ENCODE measurements around the gene EPHB2. TPM values are rescaled to one million over a fixed set of nuclear protein-coding genes. Genes with fewer than 3 reads are reported as not detected.

Gene EPHB2
- total and polyA plus RNA-seq, 2 donors (not counting 3 experiments of a cell fraction or from before 2014, with no cell fraction given): 50.8 to 69.1 TPM

DNA sequence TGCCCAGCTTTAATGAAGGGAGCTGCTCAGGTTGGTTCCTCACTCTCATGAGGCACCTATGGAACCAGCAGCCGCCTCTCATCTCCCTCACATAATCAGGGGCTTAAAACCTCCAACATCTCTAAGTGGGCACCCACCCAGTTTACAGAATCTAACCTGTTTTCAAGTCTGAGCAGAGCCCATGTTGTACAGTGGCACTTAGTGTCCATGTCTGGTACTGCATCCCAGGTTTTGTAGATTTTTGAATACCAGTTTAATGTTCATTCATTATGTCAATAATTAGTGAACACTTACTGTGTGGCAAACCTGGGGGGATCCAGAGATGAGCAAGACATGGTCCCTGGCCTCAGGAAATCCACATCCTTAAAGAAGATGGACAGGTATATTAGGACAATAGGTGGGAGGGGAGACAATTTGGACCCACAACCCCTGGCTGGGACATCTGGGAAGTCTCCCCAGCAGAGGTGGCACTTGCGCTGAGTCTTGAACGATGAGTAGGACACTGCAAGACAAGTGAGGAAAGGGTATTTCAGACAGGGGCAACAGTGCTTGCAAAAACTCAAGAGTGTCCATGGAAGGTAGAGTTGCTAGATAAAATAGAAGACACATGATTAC lies 178.7 kb downstream of the EPHB2 start:
- Histone ChIP-seq H3K36me3 (ENCODE audit: control insufficient read depth in 2 of 2, extremely low read depth in 1 of 2, insufficient read depth in 2 of 2, low read length in 2 of 2) (peaks cover 6% of the 10 kb centered on the region in 2 experiments), H3K9me1 (replicated peaks; ENCODE audit: control insufficient read depth, extremely low read depth, insufficient read depth, low read length) (no peaks in the 10 kb centered on the region), H3K27ac (ENCODE audit: insufficient read depth, low read depth, low read length) (peak overlapping the region; percentile 79), H3K4me2 (ENCODE audit: insufficient read depth, low read length) (peak overlapping the region; percentile 23), H4K20me1 (replicated peaks; ENCODE audit: control insufficient read depth, extremely low read depth, insufficient read depth, low read length) (no peaks in the 10 kb centered on the region), H3K9me3 (replicated peaks; ENCODE audit: control insufficient read depth, insufficient read depth, low read length) (no peaks in the 10 kb centered on the region), H2AFZ (ENCODE audit: low read depth, low read length) (no peak overlapping the region), H3K79me2 (ENCODE audit: control insufficient read depth, insufficient read depth, low read length) (no peaks in the 10 kb centered on the region), H3K27me3 (ENCODE audit: control insufficient read depth in 2 of 2, insufficient read depth in 2 of 2, low read length in 2 of 2) (no peaks in the 10 kb centered on the region), H3K4me3 (replicated peaks in 1 of 3; ENCODE audit: insufficient read depth in 1 of 3, low read depth in 1 of 3, low read length in 3 of 3) (no peak overlapping the region), H3K4me1 (ENCODE audit: control insufficient read depth, extremely low read depth, insufficient read depth, low read length) (peaks cover 18% of the 10 kb centered on the region), H3K9ac (replicated peaks; ENCODE audit: extremely low read depth, insufficient read depth, low read length) (peak overlapping the region; percentile 17)
- dilution Hi-C loops (cut with MboI; ENCODE audit: extremely low pct_ligation_motif_present, low sequenced_read_pairs) (no loop called here), intact Hi-C loops (cut with micrococcal nuclease) (loop anchor here (1.0 kb wide), 2 partner anchors 185 to 215 kb away; no protein-coding TSS in a partner anchor)
- no TSS peak for BruUV-seq (replicated peaks)
- DNase-seq (ENCODE audit: low read depth, low spot score) (peak; percentile 81), FAIRE-seq (no peak)
- POLR2A ChIA-PET: no interaction called here
- TF ChIP-seq EZH2 (IDR thresholded peaks at IDR 0.05; ENCODE audit: borderline replicate concordance, low read depth, low read length, severe bottlenecking) (no peak), POLR2AphosphoS5 (IDR thresholded peaks at IDR 0.05; ENCODE audit: insufficient read depth, low read depth, low read length) (no peak), JUN (IDR thresholded peaks at IDR 0.05; ENCODE audit: borderline replicate concordance, insufficient read depth, insufficient read length, low read depth) (no peak), FOS (IDR thresholded peaks at IDR 0.05; ENCODE audit: borderline replicate concordance, insufficient read depth, low read length) (no peak), GATA2 (IDR thresholded peaks at IDR 0.05; ENCODE audit: insufficient read depth, insufficient read length, low read depth, low read length) (no peak), POLR2A (IDR thresholded peaks at IDR 0.05; ENCODE audit: low read depth, low read length) (peak; percentile 5), MYC (IDR thresholded peaks at IDR 0.05; ENCODE audit: low read depth, low read length) (no peak)
- TF ChIP-seq, protein P1, sequence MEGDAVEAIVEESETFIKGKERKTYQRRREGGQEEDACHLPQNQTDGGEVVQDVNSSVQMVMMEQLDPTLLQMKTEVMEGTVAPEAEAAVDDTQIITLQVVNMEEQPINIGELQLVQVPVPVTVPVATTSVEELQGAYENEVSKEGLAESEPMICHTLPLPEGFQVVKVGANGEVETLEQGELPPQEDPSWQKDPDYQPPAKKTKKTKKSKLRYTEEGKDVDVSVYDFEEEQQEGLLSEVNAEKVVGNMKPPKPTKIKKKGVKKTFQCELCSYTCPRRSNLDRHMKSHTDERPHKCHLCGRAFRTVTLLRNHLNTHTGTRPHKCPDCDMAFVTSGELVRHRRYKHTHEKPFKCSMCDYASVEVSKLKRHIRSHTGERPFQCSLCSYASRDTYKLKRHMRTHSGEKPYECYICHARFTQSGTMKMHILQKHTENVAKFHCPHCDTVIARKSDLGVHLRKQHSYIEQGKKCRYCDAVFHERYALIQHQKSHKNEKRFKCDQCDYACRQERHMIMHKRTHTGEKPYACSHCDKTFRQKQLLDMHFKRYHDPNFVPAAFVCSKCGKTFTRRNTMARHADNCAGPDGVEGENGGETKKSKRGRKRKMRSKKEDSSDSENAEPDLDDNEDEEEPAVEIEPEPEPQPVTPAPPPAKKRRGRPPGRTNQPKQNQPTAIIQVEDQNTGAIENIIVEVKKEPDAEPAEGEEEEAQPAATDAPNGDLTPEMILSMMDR (IDR thresholded peaks at IDR 0.05; ENCODE audit: extremely low read depth in 1 of 2, insufficient read depth in 1 of 2, low read depth in 1 of 2, low read length in 2 of 2): peak; percentile 71 to 90
- TF ChIP-seq, protein P2, sequence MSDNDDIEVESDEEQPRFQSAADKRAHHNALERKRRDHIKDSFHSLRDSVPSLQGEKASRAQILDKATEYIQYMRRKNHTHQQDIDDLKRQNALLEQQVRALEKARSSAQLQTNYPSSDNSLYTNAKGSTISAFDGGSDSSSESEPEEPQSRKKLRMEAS (IDR thresholded peaks at IDR 0.05; ENCODE audit: insufficient read depth, insufficient read length): no peak
- CTCF ChIA-PET: interaction anchor here (0.8 to 4.0 kb wide), 31 partner anchors 9 to 223 kb away, joined by 3 to 71 read pairs (median 6); no protein-coding TSS in a partner anchor
